Testis (tissue), 2 donors: ENCODE results near the gene MAPKBP1.

Experiments used
- POLR2A ChIP-seq: fragments of 450-650 bp; IDR thresholded peaks from one replicate; pipeline ENCODE4 v1.6.1; 2017; ENCODE audit warnings: antibody characterized with exemption, mild to moderate bottlenecking, moderate library complexity
- TF ChIP-seq, protein P1 (sequence below), 3 experiments: fragments of 450-650 bp in 2 of 3; fragments of 200-600 bp in 1 of 3; sonication (generic) in 1 of 3; IDR thresholded peaks; one replicate each; pipeline ENCODE4 v1.5.1; 2016 to 2019; ENCODE audit warnings: antibody characterized with exemption in 3 of 3, mild to moderate bottlenecking in 2 of 3, moderate library complexity in 1 of 3

DNA sequence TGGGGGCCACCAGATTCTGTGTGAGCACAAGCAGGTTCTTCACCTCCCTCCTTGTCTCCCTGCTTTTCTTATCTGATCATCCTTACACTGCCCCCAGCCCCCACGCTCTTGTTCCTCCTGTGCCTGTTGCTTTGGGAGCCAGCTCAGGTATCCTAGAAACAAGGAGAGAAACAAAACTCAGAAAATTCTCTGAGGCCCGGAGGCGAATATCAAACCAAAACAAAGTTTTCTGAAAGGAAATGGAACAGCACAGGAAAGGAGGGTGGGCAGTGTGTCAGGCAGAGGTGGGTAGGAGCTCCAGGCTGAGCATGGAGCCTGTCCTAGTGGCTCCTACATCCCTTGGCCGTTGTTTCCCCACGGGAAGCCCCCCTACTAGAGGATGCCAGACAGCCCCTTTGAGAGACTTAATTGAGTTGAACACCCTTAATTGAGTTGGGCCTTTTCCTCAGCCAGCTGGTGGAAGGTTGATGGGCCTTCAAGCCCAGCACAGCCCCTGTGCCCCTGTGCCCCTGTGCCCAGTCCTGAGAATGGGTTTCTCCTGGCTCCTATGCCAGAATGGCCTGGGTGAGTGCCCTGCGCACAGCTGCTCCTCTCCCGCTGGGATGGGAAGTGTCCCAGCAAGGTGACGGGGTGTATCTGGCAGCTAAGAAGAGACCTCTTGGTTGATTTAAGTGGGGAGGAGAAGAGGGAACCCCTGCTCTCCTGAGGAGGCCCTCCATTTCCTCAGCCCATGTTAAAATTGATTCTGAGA lies 30.8 kb downstream of the MAPKBP1 start:
- TF ChIP-seq, protein P1, sequence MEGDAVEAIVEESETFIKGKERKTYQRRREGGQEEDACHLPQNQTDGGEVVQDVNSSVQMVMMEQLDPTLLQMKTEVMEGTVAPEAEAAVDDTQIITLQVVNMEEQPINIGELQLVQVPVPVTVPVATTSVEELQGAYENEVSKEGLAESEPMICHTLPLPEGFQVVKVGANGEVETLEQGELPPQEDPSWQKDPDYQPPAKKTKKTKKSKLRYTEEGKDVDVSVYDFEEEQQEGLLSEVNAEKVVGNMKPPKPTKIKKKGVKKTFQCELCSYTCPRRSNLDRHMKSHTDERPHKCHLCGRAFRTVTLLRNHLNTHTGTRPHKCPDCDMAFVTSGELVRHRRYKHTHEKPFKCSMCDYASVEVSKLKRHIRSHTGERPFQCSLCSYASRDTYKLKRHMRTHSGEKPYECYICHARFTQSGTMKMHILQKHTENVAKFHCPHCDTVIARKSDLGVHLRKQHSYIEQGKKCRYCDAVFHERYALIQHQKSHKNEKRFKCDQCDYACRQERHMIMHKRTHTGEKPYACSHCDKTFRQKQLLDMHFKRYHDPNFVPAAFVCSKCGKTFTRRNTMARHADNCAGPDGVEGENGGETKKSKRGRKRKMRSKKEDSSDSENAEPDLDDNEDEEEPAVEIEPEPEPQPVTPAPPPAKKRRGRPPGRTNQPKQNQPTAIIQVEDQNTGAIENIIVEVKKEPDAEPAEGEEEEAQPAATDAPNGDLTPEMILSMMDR (IDR thresholded peaks at IDR 0.05) = no peak
- TF ChIP-seq POLR2A = no peak
